ENCODE results near the gene APOA5.

The APOA5 gene

DNA sequence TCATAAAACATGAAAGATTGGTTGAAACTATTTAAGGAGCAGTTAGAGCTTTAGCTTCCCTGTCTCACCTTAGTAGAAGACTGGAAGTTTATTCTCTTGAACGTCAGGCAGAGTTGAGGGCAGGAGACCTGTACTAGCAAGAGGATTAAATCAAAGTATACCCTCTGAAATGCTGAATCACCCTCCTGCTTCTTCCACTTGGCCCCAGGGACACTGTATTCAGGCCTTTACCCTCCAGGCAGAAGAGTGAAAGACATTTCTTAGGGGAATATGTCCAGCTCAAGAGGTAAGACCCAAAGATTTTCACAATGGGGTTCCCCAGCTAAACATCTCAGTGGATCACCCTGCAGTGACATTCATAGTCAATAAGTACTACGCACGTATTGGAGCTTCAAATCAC, 19.5 kb upstream of the APOA5 start:
- no peak overlapping the region for H2BK120ac ChIP-seq (ENCODE audit: low read depth, low read length)
- H3K9me3 ChIP-seq (replicated peaks in 1 of 2; ENCODE audit: control insufficient read depth in 2 of 2, insufficient read depth in 1 of 2, low read depth in 1 of 2, low read length in 2 of 2): no peaks in the 10 kb centered on the region
- no peak overlapping the region for H2BK15ac ChIP-seq (ENCODE audit: low read length)
- H3K4me2 ChIP-seq (ENCODE audit: insufficient read depth, low read length, poor library complexity, severe bottlenecking): no peak overlapping the region
- no peak overlapping the region for H2BK5ac ChIP-seq (ENCODE audit: low read length)
- no peaks in the 10 kb centered on the region for H3K36me3 ChIP-seq (replicated peaks in 1 of 2; ENCODE audit: control insufficient read depth in 2 of 2, insufficient read depth in 2 of 2, low read length in 2 of 2)
- no peak overlapping the region for H3K4me3 ChIP-seq (ENCODE audit: low read length in 2 of 2)
- no peak overlapping the region for H2AK5ac ChIP-seq (ENCODE audit: low read depth, low read length)
- H3K23ac ChIP-seq (ENCODE audit: low read depth, low read length, poor library complexity): no peak overlapping the region
- no CpG with 5 or more reads among the region's 3 CpGs for WGBS, 2 donors (ENCODE audit: extremely low coverage in 2 of 2, insufficient read length in 2 of 2, insufficient replicate concordance in 1 of 2)
- no peak for DNase-seq (ENCODE audit: low spot score)
- peaks cover 0 to 5% (median 0%) of the 10 kb centered on the region in 3 experiments for H3K27me3 ChIP-seq (ENCODE audit: control insufficient read depth in 3 of 3, insufficient read depth in 3 of 3, low read depth in 1 of 3, low read length in 3 of 3)
- no peaks in the 10 kb centered on the region for H3K4me1 ChIP-seq (ENCODE audit: control insufficient read depth in 2 of 2, insufficient read depth in 1 of 2, low read depth in 1 of 2, low read length in 2 of 2)
- no peak overlapping the region for H3K9ac ChIP-seq (ENCODE audit: low read depth, low read length, poor library complexity)
- no peak overlapping the region for H3K4ac ChIP-seq (ENCODE audit: low read length)
- H4K91ac ChIP-seq (ENCODE audit: low read depth, low read length, poor library complexity): no peak overlapping the region
- peak overlapping the region; percentile 35 for H2AFZ ChIP-seq (ENCODE audit: low read length)
- H3K27ac ChIP-seq (replicated peaks; ENCODE audit: low read length): no peak overlapping the region
- no peak overlapping the region for H4K8ac ChIP-seq (ENCODE audit: low read depth, low read length)
- no peaks in the 10 kb centered on the region for H3K79me1 ChIP-seq (ENCODE audit: low read depth, low read length)
- no peak overlapping the region for H2BK12ac ChIP-seq (ENCODE audit: low read length)
- H3K18ac ChIP-seq (ENCODE audit: low read length): no peak overlapping the region
- no peak overlapping the region for H3K14ac ChIP-seq (ENCODE audit: low read length)

DNA sequence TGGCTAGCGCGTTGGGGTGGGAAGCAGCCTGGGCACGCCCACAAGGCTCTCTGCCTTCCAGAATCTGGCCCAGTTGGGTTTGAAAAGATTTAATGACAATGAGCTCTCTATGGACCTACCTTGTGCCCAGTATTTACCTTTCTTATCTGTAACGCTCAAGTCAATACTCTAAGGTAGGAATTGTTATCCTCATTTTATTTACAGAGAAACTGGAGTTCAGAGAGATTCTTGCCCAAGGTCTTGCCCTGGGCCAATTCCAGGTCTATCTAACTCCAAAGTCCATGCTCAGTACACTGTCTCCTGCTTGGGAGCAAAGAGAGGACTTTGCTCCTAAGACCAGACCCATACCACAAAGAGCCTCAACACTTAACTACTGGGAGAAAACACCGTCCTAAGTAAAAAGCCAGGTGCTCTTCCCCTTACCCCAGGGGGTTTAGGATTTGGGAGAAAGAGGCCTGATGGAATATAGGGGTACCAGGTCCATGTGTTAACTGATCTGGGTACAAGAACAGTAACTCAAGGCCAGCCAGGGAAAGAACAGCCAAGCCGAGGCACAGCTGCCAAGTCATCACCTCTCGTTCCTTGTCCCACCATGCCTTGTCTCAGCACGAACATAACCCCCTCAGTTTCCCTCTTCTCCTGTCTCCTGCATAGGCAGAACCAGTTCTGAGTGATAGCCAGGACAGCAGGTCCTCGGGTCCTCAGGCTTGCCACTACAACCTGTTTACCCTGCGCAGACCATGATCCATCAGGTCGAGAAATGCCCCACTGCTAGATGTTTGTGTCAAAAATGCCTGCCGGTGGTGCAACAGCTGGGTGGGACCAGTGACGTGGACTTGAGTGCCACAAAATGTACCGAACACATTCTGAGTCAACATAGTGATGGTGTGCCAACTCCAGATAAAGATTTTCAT, 16.8 kb upstream of the APOA5 start:
- no peak overlapping the region for H3K23ac ChIP-seq (ENCODE audit: low read depth, low read length, poor library complexity)
- peaks cover 0 to 18% (median 0%) of the 10 kb centered on the region in 3 experiments for H3K27me3 ChIP-seq (ENCODE audit: control insufficient read depth in 3 of 3, insufficient read depth in 3 of 3, low read depth in 1 of 3, low read length in 3 of 3)
- no peak overlapping the region for H4K91ac ChIP-seq (ENCODE audit: low read depth, low read length, poor library complexity)
- H2BK15ac ChIP-seq (ENCODE audit: low read length): no peak overlapping the region
- no peaks in the 10 kb centered on the region for H3K79me1 ChIP-seq (ENCODE audit: low read depth, low read length)
- peak overlapping the region; percentile 12 for H3K9ac ChIP-seq (ENCODE audit: low read depth, low read length, poor library complexity)
- no peak overlapping the region for H2AK5ac ChIP-seq (ENCODE audit: low read depth, low read length)
- H3K36me3 ChIP-seq (replicated peaks in 1 of 2; ENCODE audit: control insufficient read depth in 2 of 2, insufficient read depth in 2 of 2, low read length in 2 of 2): no peaks in the 10 kb centered on the region
- no peaks in the 10 kb centered on the region for H3K9me3 ChIP-seq (replicated peaks in 1 of 2; ENCODE audit: control insufficient read depth in 2 of 2, insufficient read depth in 1 of 2, low read depth in 1 of 2, low read length in 2 of 2)
- H2BK12ac ChIP-seq (ENCODE audit: low read length): no peak overlapping the region
- no peak overlapping the region for H2BK5ac ChIP-seq (ENCODE audit: low read length)
- H3K4me3 ChIP-seq (ENCODE audit: low read length in 2 of 2): no peak overlapping the region
- no peak overlapping the region for H3K4me2 ChIP-seq (ENCODE audit: insufficient read depth, low read length, poor library complexity, severe bottlenecking)
- H2BK120ac ChIP-seq (ENCODE audit: low read depth, low read length): no peak overlapping the region
- no peak overlapping the region for H3K27ac ChIP-seq (replicated peaks; ENCODE audit: low read length)
- peak overlapping the region; percentile 25 for H3K18ac ChIP-seq (ENCODE audit: low read length)
- no peak overlapping the region for H3K4ac ChIP-seq (ENCODE audit: low read length)
- DNase-seq (ENCODE audit: low spot score): no peak
- no peak overlapping the region for H2AFZ ChIP-seq (ENCODE audit: low read length)
- H4K8ac ChIP-seq (ENCODE audit: low read depth, low read length): no peak overlapping the region
- WGBS, 2 donors (ENCODE audit: extremely low coverage in 2 of 2, insufficient read length in 2 of 2, insufficient replicate concordance in 1 of 2): no CpG with 5 or more reads among the region's 14 CpGs
- no peaks in the 10 kb centered on the region for H3K4me1 ChIP-seq (ENCODE audit: control insufficient read depth in 2 of 2, insufficient read depth in 1 of 2, low read depth in 1 of 2, low read length in 2 of 2)
- H3K14ac ChIP-seq (ENCODE audit: low read length): no peak overlapping the region

DNA sequence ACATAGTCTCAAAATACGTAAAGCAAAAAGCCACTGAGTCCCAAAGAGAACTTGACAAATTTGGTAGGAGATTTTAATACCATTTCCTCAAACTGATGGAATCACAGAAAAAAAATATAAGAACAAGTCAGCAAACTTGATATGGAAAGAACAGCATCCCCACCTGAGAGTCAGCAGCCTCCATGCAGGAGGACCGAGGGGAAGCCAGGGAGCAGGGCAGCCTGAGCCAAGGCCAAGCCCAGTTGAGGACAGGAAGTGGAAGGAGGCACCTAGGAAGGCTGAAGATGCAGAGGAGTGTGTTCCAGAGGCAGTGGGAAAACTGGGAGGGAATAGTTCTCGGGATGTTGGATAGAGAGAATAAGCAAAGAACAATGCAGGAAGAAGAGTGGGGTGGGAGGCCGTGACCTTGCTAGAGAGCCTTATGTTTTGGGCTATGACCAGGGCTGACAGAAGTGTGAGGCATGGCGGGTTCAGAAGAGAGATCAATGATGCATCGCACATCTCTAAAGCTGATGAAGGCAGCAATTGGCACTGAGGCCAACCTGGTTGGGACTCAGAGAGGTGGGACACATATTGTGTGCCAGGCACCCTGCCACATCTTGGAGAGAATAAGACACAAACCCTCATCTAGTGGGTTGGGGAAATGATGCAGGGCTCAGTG, 16.1 kb upstream of the APOA5 start:
- no peak overlapping the region for H2BK5ac ChIP-seq (ENCODE audit: low read length)
- no peak overlapping the region for H3K9ac ChIP-seq (ENCODE audit: low read depth, low read length, poor library complexity)
- no peaks in the 10 kb centered on the region for H3K9me3 ChIP-seq (replicated peaks in 1 of 2; ENCODE audit: control insufficient read depth in 2 of 2, insufficient read depth in 1 of 2, low read depth in 1 of 2, low read length in 2 of 2)
- H4K8ac ChIP-seq (ENCODE audit: low read depth, low read length): no peak overlapping the region
- H3K4me2 ChIP-seq (ENCODE audit: insufficient read depth, low read length, poor library complexity, severe bottlenecking): no peak overlapping the region
- peak overlapping the region; percentile 59 for H3K18ac ChIP-seq (ENCODE audit: low read length)
- H2BK120ac ChIP-seq (ENCODE audit: low read depth, low read length): no peak overlapping the region
- H2BK12ac ChIP-seq (ENCODE audit: low read length): no peak overlapping the region
- H2BK15ac ChIP-seq (ENCODE audit: low read length): no peak overlapping the region
- no peak overlapping the region for H3K14ac ChIP-seq (ENCODE audit: low read length)
- no peaks in the 10 kb centered on the region for H3K4me1 ChIP-seq (ENCODE audit: control insufficient read depth in 2 of 2, insufficient read depth in 1 of 2, low read depth in 1 of 2, low read length in 2 of 2)
- H3K4ac ChIP-seq (ENCODE audit: low read length): no peak overlapping the region
- H3K36me3 ChIP-seq (replicated peaks in 1 of 2; ENCODE audit: control insufficient read depth in 2 of 2, insufficient read depth in 2 of 2, low read length in 2 of 2): no peaks in the 10 kb centered on the region
- H3K4me3 ChIP-seq (ENCODE audit: low read length in 2 of 2): no peak overlapping the region
- H3K23ac ChIP-seq (ENCODE audit: low read depth, low read length, poor library complexity): peak overlapping the region; percentile 83
- H3K27me3 ChIP-seq (ENCODE audit: control insufficient read depth in 3 of 3, insufficient read depth in 3 of 3, low read depth in 1 of 3, low read length in 3 of 3): peaks cover 0 to 21% (median 0%) of the 10 kb centered on the region in 3 experiments
- no CpG with 5 or more reads among the region's 6 CpGs for WGBS, 2 donors (ENCODE audit: extremely low coverage in 2 of 2, insufficient read length in 2 of 2, insufficient replicate concordance in 1 of 2)
- no peak overlapping the region for H2AK5ac ChIP-seq (ENCODE audit: low read depth, low read length)
- H3K27ac ChIP-seq (replicated peaks; ENCODE audit: low read length): no peak overlapping the region
- DNase-seq (ENCODE audit: low spot score): no peak
- no peaks in the 10 kb centered on the region for H3K79me1 ChIP-seq (ENCODE audit: low read depth, low read length)
- H4K91ac ChIP-seq (ENCODE audit: low read depth, low read length, poor library complexity): no peak overlapping the region
- H2AFZ ChIP-seq (ENCODE audit: low read length): no peak overlapping the region

DNA sequence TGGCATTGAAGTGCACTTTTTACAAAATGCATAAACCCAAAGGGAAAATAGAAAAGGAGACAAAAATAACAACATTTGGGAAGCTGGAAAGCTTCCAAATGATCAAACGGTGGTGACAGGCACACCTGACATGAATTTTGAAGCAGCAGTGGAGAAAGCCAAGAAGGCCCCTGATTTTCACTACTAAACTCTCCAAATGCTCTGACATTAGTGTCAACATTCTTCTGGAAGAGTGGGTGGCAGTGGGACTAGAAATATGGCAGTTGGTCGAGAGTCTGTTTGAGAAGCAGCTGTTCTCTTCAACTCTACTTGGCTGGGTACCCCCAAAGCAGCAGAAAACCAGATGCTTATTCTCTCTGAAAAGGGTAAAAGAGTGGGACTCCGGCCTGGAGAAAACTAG, 12.3 kb upstream of the APOA5 start:
- Histone ChIP-seq H3K9me3 (replicated peaks in 1 of 2; ENCODE audit: control insufficient read depth in 2 of 2, insufficient read depth in 1 of 2, low read depth in 1 of 2, low read length in 2 of 2) (no peaks in the 10 kb centered on the region), H2AK5ac (ENCODE audit: low read depth, low read length) (no peak overlapping the region), H4K8ac (ENCODE audit: low read depth, low read length) (no peak overlapping the region), H2BK12ac (ENCODE audit: low read length) (no peak overlapping the region), H2AFZ (ENCODE audit: low read length) (no peak overlapping the region), H3K36me3 (replicated peaks in 1 of 2; ENCODE audit: control insufficient read depth in 2 of 2, insufficient read depth in 2 of 2, low read length in 2 of 2) (no peaks in the 10 kb centered on the region), H3K14ac (ENCODE audit: low read length) (no peak overlapping the region), H3K18ac (ENCODE audit: low read length) (no peak overlapping the region), H2BK120ac (ENCODE audit: low read depth, low read length) (no peak overlapping the region), H3K9ac (ENCODE audit: low read depth, low read length, poor library complexity) (no peak overlapping the region), H2BK15ac (ENCODE audit: low read length) (no peak overlapping the region), H3K23ac (ENCODE audit: low read depth, low read length, poor library complexity) (no peak overlapping the region), H3K27ac (replicated peaks; ENCODE audit: low read length) (no peak overlapping the region), H4K91ac (ENCODE audit: low read depth, low read length, poor library complexity) (no peak overlapping the region), H3K27me3 (ENCODE audit: control insufficient read depth in 3 of 3, insufficient read depth in 3 of 3, low read depth in 1 of 3, low read length in 3 of 3) (peaks cover 0 to 28% (median 0%) of the 10 kb centered on the region in 3 experiments), H3K79me1 (ENCODE audit: low read depth, low read length) (no peaks in the 10 kb centered on the region), H3K4ac (ENCODE audit: low read length) (no peak overlapping the region), H2BK5ac (ENCODE audit: low read length) (no peak overlapping the region), H3K4me2 (ENCODE audit: insufficient read depth, low read length, poor library complexity, severe bottlenecking) (no peak overlapping the region), H3K4me3 (ENCODE audit: low read length in 2 of 2) (no peak overlapping the region), H3K4me1 (ENCODE audit: control insufficient read depth in 2 of 2, insufficient read depth in 1 of 2, low read depth in 1 of 2, low read length in 2 of 2) (no peaks in the 10 kb centered on the region)
- DNase-seq (ENCODE audit: low spot score): no peak
- WGBS, 2 donors (ENCODE audit: extremely low coverage in 2 of 2, insufficient read length in 2 of 2, insufficient replicate concordance in 1 of 2): no CpG with 5 or more reads among the region's 3 CpGs
